GM12878 (cell line): Measurements from ENCODE around the gene COX5A. TPM values are rescaled to one million over a fixed set of nuclear protein-coding genes. Genes with fewer than 3 reads are reported as not detected.

Experiments
- ATAC-seq: fragments of 200-7000 bp; cut with Tn5 transposase; 3 replicates; pipeline ENCODE4 v1.9.1; 2020; ENCODE audit warnings: mild to moderate bottlenecking, moderate library complexity
- BruUV-seq: library from RNA; stranded (reverse); fragments of 400-500 nt; replicated peaks from 2 replicates; lab custom pipeline; 2021; lab: Mats Ljungman, UMichigan
- CTCF ChIA-PET: fragments of 300-600 bp; sonication (Branson Sonifier 250); formaldehyde crosslinking; extraction: SDS; loops from one replicate; lab custom pipeline; 2021; ENCODE audit warnings: inconsistent platforms; lab: Yijun Ruan, JAX
- POLR2A ChIA-PET: fragments of 350-600 bp; formaldehyde crosslinking; extraction: SDS; loops from one replicate; lab custom pipeline; 2021; ENCODE audit warnings: inconsistent platforms; lab: Charles Lee
- RAD21 ChIA-PET: fragments of 300-600 bp; sonication (Branson Sonifier 250); formaldehyde crosslinking; loops from one replicate; lab custom pipeline; 2023; ENCODE audit warnings: antibody characterized with exemption; ENCODE audit not compliant: unreplicated experiment; lab: Charles Lee
- SMC1A ChIA-PET: fragments of 300-600 bp; sonication (Branson Sonifier 250); formaldehyde crosslinking; loops from one replicate; lab custom pipeline; 2023; ENCODE audit not compliant: unreplicated experiment, uncharacterized antibody; lab: Charles Lee
- DNase-seq: peaks from one replicate; pipeline ENCODE4 v3.0.0-alpha.2; 2011; ENCODE audit warnings: low read depth, low spot score
- FAIRE-seq: peaks from 3 replicates; lab custom pipeline; 2011; peaks lifted over from hg19 to GRCh38; lab: Jason Lieb, UNC
- H2AFZ ChIP-seq: 2 replicates; pipeline ENCODE4 v1.6.0; 2011; ENCODE audit warnings: low read depth, low read length, control low read depth; ENCODE audit not compliant: control insufficient read depth
- H3K27ac ChIP-seq: 2 replicates; pipeline ENCODE4 v1.5.1; 2011; ENCODE audit warnings: control low read depth; ENCODE audit not compliant: control insufficient read depth, insufficient read depth
- H3K27me3 ChIP-seq, 2 experiments: replicated peaks in 1 of 2; 2 replicates each; pipeline versions ENCODE4 v1.6.0 to v1.6.1; 2011; ENCODE audit warnings: low read length in 1 of 2; ENCODE audit not compliant: control insufficient read depth in 2 of 2, insufficient read depth in 2 of 2
- H3K36me3 ChIP-seq, 2 experiments: 2 replicates each; pipeline ENCODE4 v1.5.1; 2011; ENCODE audit warnings: low read length in 1 of 2; ENCODE audit not compliant: control insufficient read depth in 2 of 2, insufficient read depth in 2 of 2
- H3K4me1 ChIP-seq: 2 replicates; pipeline ENCODE4 v1.6.1; 2011; ENCODE audit warnings: mild to moderate bottlenecking, low read length, moderate library complexity, mixed read lengths; ENCODE audit not compliant: control insufficient read depth, insufficient read depth
- H3K4me2 ChIP-seq: 2 replicates; pipeline ENCODE4 v1.6.0; 2011; ENCODE audit warnings: control low read depth; ENCODE audit not compliant: control insufficient read depth, insufficient read depth
- H3K4me3 ChIP-seq: fragments of 200-600 bp; sonication (generic); 2 replicates; pipeline ENCODE4 v1.5.1; 2016
- H3K79me2 ChIP-seq: 2 replicates; pipeline ENCODE4 v1.6.0; 2011; ENCODE audit warnings: low read length; ENCODE audit not compliant: control insufficient read depth, insufficient read depth
- H3K9ac ChIP-seq: 2 replicates; pipeline ENCODE4 v1.8.0; 2011; ENCODE audit warnings: low read length, control low read depth, mixed read lengths; ENCODE audit not compliant: control insufficient read depth, insufficient read depth
- H3K9me3 ChIP-seq: replicated peaks from 3 replicates; pipeline ENCODE4 v1.5.1; 2011; ENCODE audit warnings: mild to moderate bottlenecking, low read length; ENCODE audit not compliant: control insufficient read depth, insufficient read depth
- H4K20me1 ChIP-seq: 2 replicates; pipeline ENCODE4 v1.6.0; 2011; ENCODE audit not compliant: control insufficient read depth, insufficient read depth
- CEBPB ChIP-seq, 2 experiments: fragments of 150-350 bp in 1 of 2; IDR thresholded peaks; 2 replicates each; pipeline ENCODE4 v1.6.1; 2012 to 2014; ENCODE audit warnings: low read depth in 2 of 2, low read length in 2 of 2, borderline replicate concordance in 1 of 2, inconsistent platforms in 1 of 2
- IKZF1 ChIP-seq: fragments of 450-650 bp; conservative IDR thresholded peaks from 2 replicates; pipeline ENCODE4 v1.6.1; 2017; ENCODE audit warnings: antibody characterized with exemption, mild to moderate bottlenecking
- IKZF2 ChIP-seq, 2 experiments: fragments of 450-650 bp; IDR thresholded peaks; 2 replicates each; pipeline ENCODE4 v1.6.1; 2017; ENCODE audit warnings: mild to moderate bottlenecking in 2 of 2, moderate library complexity in 2 of 2
- NFYA ChIP-seq: IDR thresholded peaks from 2 replicates; pipeline ENCODE4 v1.6.1; 2011; ENCODE audit warnings: low read depth, mild to moderate bottlenecking, low read length, improper control_type of control experiment, borderline replicate concordance
- NR2F1 ChIP-seq: fragments of 450-650 bp; conservative IDR thresholded peaks from 2 replicates; pipeline ENCODE4 v1.6.1; 2017; ENCODE audit warnings: mild to moderate bottlenecking
- PAX8 ChIP-seq: fragments of 450-650 bp; IDR thresholded peaks from 2 replicates; pipeline ENCODE4 v1.6.1; 2017; ENCODE audit warnings: mild to moderate bottlenecking, moderate library complexity
- RAD51 ChIP-seq: fragments of 450-650 bp; IDR thresholded peaks from 2 replicates; pipeline ENCODE4 v1.6.1; 2016; ENCODE audit warnings: moderate library complexity, mild to moderate bottlenecking, inconsistent platforms
- RELA ChIP-seq: fragments of 450-650 bp; IDR thresholded peaks from 2 replicates; pipeline ENCODE4 v1.8.0; 2014; ENCODE audit warnings: borderline replicate concordance; ENCODE audit not compliant: partially characterized antibody
- SUZ12 ChIP-seq: fragments of 200-600 bp; sonication (generic); IDR thresholded peaks from one replicate; pipeline ENCODE4 v1.6.1; 2018; ENCODE audit warnings: antibody characterized with exemption, mild to moderate bottlenecking; ENCODE audit not compliant: unreplicated experiment
- USF2 ChIP-seq: IDR thresholded peaks from 2 replicates; pipeline ENCODE4 v1.6.1; 2011; ENCODE audit warnings: low read depth, low read length, improper control_type of control experiment, borderline replicate concordance
- YY1 ChIP-seq: IDR thresholded peaks from 2 replicates; pipeline ENCODE4 v1.6.1; 2011; ENCODE audit warnings: low read depth, mild to moderate bottlenecking, low read length
- ZBED1 ChIP-seq: IDR thresholded peaks from 2 replicates; pipeline ENCODE4 v1.6.1; 2016; ENCODE audit warnings: borderline replicate concordance
- ZNF207 ChIP-seq: fragments of 450-650 bp; IDR thresholded peaks from 2 replicates; pipeline ENCODE4 v1.6.1; 2014; ENCODE audit warnings: antibody characterized with exemption, mild to moderate bottlenecking, borderline replicate concordance
- WGBS: methylation state at CpG from one replicate; pipeline ENCODE4 v1.1.6; 2016; ENCODE audit warnings: low lambda C conversion rate; ENCODE audit not compliant: insufficient replicate concordance, insufficient coverage; ENCODE audit errors: missing lambda C conversion rate; 5-methylcytosine and 5-hydroxymethylcytosine counted together
- in situ Hi-C: fragments of 300-500 bp; cut with MboI; formaldehyde crosslinking; loops from 9 replicates; pipeline ENCODE4 v1.14.3; 2018; ENCODE audit warnings: mixed read lengths
- intact Hi-C: fragments of 100-400 bp; cut with micrococcal nuclease; formaldehyde crosslinking; loops from one replicate; pipeline ENCODE4 v1.14.2; 2022; ENCODE audit not compliant: unreplicated experiment
- polyA plus RNA-seq, 11 experiments: library from polyadenylated mRNA; depleted of rRNA in 4 of 11; unstranded in 6 of 11; stranded (reverse) in 5 of 11; fragments of >200 nt; fragmentation: Nextera tagmentation in 4 of 11; fragmentation: Illumina TruSeq in 1 of 11; extraction: Ambion mirVana in 4 of 11; extraction: Trizol in 1 of 11; gene quantifications; 1 replicate in 1 of 11; 2 replicates in 10 of 11; pipeline versions ENCODE4 v1.2.1 to v1.2.3, GENCODE V29; 2011 to 2016; ENCODE audit warnings: inconsistent platforms in 2 of 11, missing spikeins in 2 of 11, low read depth in 1 of 11
- total RNA-seq, 4 experiments: library from RNA; depleted of rRNA in 3 of 4; stranded (reverse); fragments of >200 nt in 3 of 4; fragmentation: Illumina TruSeq in 1 of 4; extraction: Trizol in 1 of 4; gene quantifications; 2 replicates each; pipeline versions ENCODE4 v1.2.1 to v1.2.3, GENCODE V29; 2013 to 2021

The COX5A gene
- total and polyA plus RNA-seq, 10 of the 15 experiments (the other 5 are each of a cell fraction or from before 2014, with no cell fraction given): 84.5 to 1,218 (median 392) TPM

- DNase-seq (peak; percentile 27), ATAC-seq (peak; percentile 94), FAIRE-seq (peak; percentile 68)
- ChIA-PET SMC1A (no interaction called here), CTCF (no interaction called here), RAD21 (no interaction called here), POLR2A (no interaction called here)
- Histone ChIP-seq H3K27me3 (no peaks in the 10 kb centered on the region), H4K20me1 (no peaks in the 10 kb centered on the region), H3K36me3 (no peaks in the 10 kb centered on the region), H3K27ac (no peak overlapping the region), H3K9me3 (no peaks in the 10 kb centered on the region), H3K4me2 (peak overlapping the region; percentile 17; the same call in 1 of the 2 replicates), H2AFZ (no peak overlapping the region), H3K9ac (no peak overlapping the region), H3K4me1 (peaks cover 8% of the 10 kb centered on the region), H3K79me2 (no peaks in the 10 kb centered on the region), H3K4me3 (no peak overlapping the region)
- in situ Hi-C loops: no loop called here
- 1% methylated on average over 4 of the region's 4 CpGs for WGBS
- BruUV-seq: no TSS peak
- TF ChIP-seq ZBED1 (no peak), CEBPB (IDR thresholded peaks at IDR 0.05; ENCODE audit: borderline replicate concordance in 1 of 2, low read depth in 2 of 2, low read length in 2 of 2) (no peak), RELA (no peak), PAX8 (no peak), IKZF2 (IDR thresholded peaks at IDR 0.05) (peak in 1 of 2 experiments; percentile 21; a peak in 1 of 4 replicates), YY1 (no peak), RAD51 (no peak), ZNF207 (no peak), SUZ12 (no peak), NFYA (no peak), IKZF1 (peak; percentile 27; the same call in 1 of the 2 replicates), USF2 (no peak), NR2F1 (peak; percentile 77)
- intact Hi-C loops: no loop called here
These were observed 45.9 kb upstream of the COX5A start for GRCh38 chr15:74983725-74984231.
